GM12878 (cell line): ENCODE data around the gene MGAT3. TPM values are rescaled to one million over a fixed set of nuclear protein-coding genes. Genes with fewer than 3 reads are reported as not detected.
A peak's percentile ranks its signal among the peaks of the same experiment; 100 is the strongest.

Source experiments
- CBX5 ChIP-seq: sonication (generic); IDR thresholded peaks from 2 replicates; pipeline ENCODE4 v1.6.1; 2016; ENCODE audit warnings: low read depth, moderate library complexity, mild to moderate bottlenecking, inconsistent platforms
- GATAD2B ChIP-seq: fragments of 450-650 bp; conservative IDR thresholded peaks from 2 replicates; pipeline ENCODE4 v1.6.1; 2017; ENCODE audit warnings: low read depth, mild to moderate bottlenecking, moderate library complexity
- MTA2 ChIP-seq: fragments of 450-650 bp; IDR thresholded peaks from 2 replicates; pipeline ENCODE4 v1.6.1; 2016; ENCODE audit warnings: low read depth, mild to moderate bottlenecking, moderate library complexity
- NBN ChIP-seq: fragments of 450-650 bp; IDR thresholded peaks from 2 replicates; pipeline ENCODE4 v1.6.1; 2016
- PAX8 ChIP-seq: fragments of 450-650 bp; IDR thresholded peaks from 2 replicates; pipeline ENCODE4 v1.6.1; 2017; ENCODE audit warnings: mild to moderate bottlenecking, moderate library complexity
- RAD21 ChIP-seq: IDR thresholded peaks from 2 replicates; pipeline ENCODE4 v1.6.1; 2011; ENCODE audit warnings: mild to moderate bottlenecking, low read depth, low read length, moderate library complexity; ENCODE audit not compliant: insufficient read depth
- RAD51 ChIP-seq: fragments of 450-650 bp; IDR thresholded peaks from 2 replicates; pipeline ENCODE4 v1.6.1; 2016; ENCODE audit warnings: moderate library complexity, mild to moderate bottlenecking, inconsistent platforms
- RCOR1 ChIP-seq: conservative IDR thresholded peaks from 2 replicates; pipeline ENCODE4 v1.6.1; 2012; ENCODE audit warnings: low read depth, low read length, improper control_type of control experiment
- RFX5 ChIP-seq: IDR thresholded peaks from 2 replicates; pipeline ENCODE4 v1.6.1; 2011; ENCODE audit warnings: low read depth, low read length, improper control_type of control experiment
- SMAD1 ChIP-seq: fragments of 450-650 bp; IDR thresholded peaks from 2 replicates; pipeline ENCODE4 v1.6.1; 2018; ENCODE audit warnings: mild to moderate bottlenecking, low read depth; ENCODE audit not compliant: partially characterized antibody
- YY1 ChIP-seq: IDR thresholded peaks from 2 replicates; pipeline ENCODE4 v1.6.1; 2011; ENCODE audit warnings: low read depth, mild to moderate bottlenecking, low read length
- polyA plus RNA-seq, 11 experiments: library from polyadenylated mRNA; depleted of rRNA in 4 of 11; unstranded in 6 of 11; stranded (reverse) in 5 of 11; fragments of >200 nt; fragmentation: Nextera tagmentation in 4 of 11; fragmentation: Illumina TruSeq in 1 of 11; extraction: Ambion mirVana in 4 of 11; extraction: Trizol in 1 of 11; gene quantifications; 1 replicate in 1 of 11; 2 replicates in 10 of 11; pipeline versions ENCODE4 v1.2.1 to v1.2.3, GENCODE V29; 2011 to 2016; ENCODE audit warnings: inconsistent platforms in 2 of 11, missing spikeins in 2 of 11, low read depth in 1 of 11
- total RNA-seq, 4 experiments: library from RNA; depleted of rRNA in 3 of 4; stranded (reverse); fragments of >200 nt in 3 of 4; fragmentation: Illumina TruSeq in 1 of 4; extraction: Trizol in 1 of 4; gene quantifications; 2 replicates each; pipeline versions ENCODE4 v1.2.1 to v1.2.3, GENCODE V29; 2013 to 2021
- TF ChIP-seq, protein P1 (sequence below): fragments of 450-650 bp; formaldehyde crosslinking; IDR thresholded peaks from 2 replicates; pipeline ENCODE4 v1.5.0; 2022; ENCODE audit warnings: mild to moderate bottlenecking, missing genetic modification characterization
- TF ChIP-seq, protein P2 (sequence below): fragments of 450-650 bp; IDR thresholded peaks from 2 replicates; pipeline ENCODE4 v1.6.1; 2017; ENCODE audit warnings: mild to moderate bottlenecking, low read depth, inconsistent platforms; ENCODE audit not compliant: poor library complexity, severe bottlenecking
- TF ChIP-seq, protein P3 (sequence below): IDR thresholded peaks from 2 replicates; pipeline ENCODE4 v1.6.1; 2011; ENCODE audit warnings: borderline replicate concordance, low read depth, mild to moderate bottlenecking, moderate library complexity, low read length; ENCODE audit not compliant: insufficient read depth, poor library complexity, severe bottlenecking
- TF ChIP-seq, protein P4 (sequence below): fragments of 150-350 bp; IDR thresholded peaks from 2 replicates; pipeline ENCODE4 v1.6.1; 2016; ENCODE audit warnings: low read depth, low read length
- TF ChIP-seq, protein P5 (sequence below): fragments of 450-650 bp; IDR thresholded peaks from 2 replicates; pipeline ENCODE4 v1.6.1; 2018; ENCODE audit warnings: borderline replicate concordance, mild to moderate bottlenecking; ENCODE audit not compliant: partially characterized antibody

MGAT3 gene
- total and polyA plus RNA-seq, 10 of the 15 experiments (the other 5 are each of a cell fraction or from before 2014, with no cell fraction given), result 0.32 to 40.2 (median 11.9) TPM

DNA sequence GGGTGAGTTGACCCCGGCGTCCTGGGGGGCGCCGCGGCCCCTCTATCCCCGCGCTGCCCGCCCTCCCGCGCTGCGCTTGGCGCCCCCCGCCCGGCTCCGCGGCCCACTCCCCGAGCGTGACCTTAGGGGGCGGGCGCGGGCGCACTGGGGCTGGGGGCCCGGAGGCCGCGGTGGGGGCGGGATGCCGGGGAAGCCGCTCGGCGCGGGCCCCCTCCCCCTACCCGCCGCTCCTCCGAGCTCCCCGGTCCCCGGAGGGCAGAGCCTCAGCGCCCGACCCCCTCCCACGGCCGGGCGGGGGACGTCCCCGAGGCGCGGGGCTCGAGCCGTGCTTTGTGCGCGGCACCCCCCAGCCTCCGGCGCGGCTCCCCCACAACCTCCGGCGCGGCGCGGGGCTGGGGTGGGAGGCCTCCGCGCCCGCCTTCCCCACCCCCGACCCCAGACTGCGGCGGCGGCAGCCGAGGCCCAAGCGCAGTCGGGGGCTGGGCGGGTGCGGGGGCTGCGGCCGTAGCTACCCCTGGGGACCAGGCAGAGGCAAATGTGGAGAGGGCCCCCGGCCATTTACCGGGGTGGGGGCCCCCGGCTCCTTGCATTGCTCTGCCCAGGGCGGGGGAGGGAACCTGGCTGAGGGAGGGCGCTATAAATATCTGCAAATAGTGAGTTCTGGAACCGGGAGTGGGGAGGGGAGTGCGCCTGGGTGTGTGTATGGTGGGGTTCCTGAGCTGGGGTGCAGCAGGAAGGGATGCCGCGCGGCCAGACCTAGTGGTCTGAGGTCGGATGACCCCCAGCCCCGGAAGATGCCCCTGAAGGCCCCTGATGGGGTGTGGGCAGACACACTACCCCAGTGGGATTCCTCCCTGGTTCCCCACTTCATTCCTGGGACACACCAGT is 988 bp downstream of the MGAT3 start (continued):
- TF ChIP-seq, protein P1, sequence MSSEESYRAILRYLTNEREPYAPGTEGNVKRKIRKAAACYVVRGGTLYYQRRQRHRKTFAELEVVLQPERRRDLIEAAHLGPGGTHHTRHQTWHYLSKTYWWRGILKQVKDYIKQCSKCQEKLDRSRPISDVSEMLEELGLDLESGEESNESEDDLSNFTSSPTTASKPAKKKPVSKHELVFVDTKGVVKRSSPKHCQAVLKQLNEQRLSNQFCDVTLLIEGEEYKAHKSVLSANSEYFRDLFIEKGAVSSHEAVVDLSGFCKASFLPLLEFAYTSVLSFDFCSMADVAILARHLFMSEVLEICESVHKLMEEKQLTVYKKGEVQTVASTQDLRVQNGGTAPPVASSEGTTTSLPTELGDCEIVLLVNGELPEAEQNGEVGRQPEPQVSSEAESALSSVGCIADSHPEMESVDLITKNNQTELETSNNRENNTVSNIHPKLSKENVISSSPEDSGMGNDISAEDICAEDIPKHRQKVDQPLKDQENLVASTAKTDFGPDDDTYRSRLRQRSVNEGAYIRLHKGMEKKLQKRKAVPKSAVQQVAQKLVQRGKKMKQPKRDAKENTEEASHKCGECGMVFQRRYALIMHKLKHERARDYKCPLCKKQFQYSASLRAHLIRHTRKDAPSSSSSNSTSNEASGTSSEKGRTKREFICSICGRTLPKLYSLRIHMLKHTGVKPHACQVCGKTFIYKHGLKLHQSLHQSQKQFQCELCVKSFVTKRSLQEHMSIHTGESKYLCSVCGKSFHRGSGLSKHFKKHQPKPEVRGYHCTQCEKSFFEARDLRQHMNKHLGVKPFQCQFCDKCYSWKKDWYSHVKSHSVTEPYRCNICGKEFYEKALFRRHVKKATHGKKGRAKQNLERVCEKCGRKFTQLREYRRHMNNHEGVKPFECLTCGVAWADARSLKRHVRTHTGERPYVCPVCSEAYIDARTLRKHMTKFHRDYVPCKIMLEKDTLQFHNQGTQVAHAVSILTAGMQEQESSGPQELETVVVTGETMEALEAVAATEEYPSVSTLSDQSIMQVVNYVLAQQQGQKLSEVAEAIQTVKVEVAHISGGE, result no peak
- TF ChIP-seq, protein P2, sequence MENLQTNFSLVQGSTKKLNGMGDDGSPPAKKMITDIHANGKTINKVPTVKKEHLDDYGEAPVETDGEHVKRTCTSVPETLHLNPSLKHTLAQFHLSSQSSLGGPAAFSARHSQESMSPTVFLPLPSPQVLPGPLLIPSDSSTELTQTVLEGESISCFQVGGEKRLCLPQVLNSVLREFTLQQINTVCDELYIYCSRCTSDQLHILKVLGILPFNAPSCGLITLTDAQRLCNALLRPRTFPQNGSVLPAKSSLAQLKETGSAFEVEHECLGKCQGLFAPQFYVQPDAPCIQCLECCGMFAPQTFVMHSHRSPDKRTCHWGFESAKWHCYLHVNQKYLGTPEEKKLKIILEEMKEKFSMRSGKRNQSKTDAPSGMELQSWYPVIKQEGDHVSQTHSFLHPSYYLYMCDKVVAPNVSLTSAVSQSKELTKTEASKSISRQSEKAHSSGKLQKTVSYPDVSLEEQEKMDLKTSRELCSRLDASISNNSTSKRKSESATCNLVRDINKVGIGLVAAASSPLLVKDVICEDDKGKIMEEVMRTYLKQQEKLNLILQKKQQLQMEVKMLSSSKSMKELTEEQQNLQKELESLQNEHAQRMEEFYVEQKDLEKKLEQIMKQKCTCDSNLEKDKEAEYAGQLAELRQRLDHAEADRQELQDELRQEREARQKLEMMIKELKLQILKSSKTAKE, result no peak
- TF ChIP-seq, protein P3, sequence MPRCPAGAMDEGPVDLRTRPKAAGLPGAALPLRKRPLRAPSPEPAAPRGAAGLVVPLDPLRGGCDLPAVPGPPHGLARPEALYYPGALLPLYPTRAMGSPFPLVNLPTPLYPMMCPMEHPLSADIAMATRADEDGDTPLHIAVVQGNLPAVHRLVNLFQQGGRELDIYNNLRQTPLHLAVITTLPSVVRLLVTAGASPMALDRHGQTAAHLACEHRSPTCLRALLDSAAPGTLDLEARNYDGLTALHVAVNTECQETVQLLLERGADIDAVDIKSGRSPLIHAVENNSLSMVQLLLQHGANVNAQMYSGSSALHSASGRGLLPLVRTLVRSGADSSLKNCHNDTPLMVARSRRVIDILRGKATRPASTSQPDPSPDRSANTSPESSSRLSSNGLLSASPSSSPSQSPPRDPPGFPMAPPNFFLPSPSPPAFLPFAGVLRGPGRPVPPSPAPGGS, result no peak
- TF ChIP-seq NBN (no peak), PAX8 (no peak), RAD51 (no peak), RCOR1 (no peak), SMAD1 (no peak), CBX5 (no peak), MTA2 (no peak), GATAD2B (peak; percentile 62), RAD21 (no peak), YY1 (0 out of 2 replicates have a peak, but pooled peaks have one; percentile 10), RFX5 (no peak)
- TF ChIP-seq, protein P4, sequence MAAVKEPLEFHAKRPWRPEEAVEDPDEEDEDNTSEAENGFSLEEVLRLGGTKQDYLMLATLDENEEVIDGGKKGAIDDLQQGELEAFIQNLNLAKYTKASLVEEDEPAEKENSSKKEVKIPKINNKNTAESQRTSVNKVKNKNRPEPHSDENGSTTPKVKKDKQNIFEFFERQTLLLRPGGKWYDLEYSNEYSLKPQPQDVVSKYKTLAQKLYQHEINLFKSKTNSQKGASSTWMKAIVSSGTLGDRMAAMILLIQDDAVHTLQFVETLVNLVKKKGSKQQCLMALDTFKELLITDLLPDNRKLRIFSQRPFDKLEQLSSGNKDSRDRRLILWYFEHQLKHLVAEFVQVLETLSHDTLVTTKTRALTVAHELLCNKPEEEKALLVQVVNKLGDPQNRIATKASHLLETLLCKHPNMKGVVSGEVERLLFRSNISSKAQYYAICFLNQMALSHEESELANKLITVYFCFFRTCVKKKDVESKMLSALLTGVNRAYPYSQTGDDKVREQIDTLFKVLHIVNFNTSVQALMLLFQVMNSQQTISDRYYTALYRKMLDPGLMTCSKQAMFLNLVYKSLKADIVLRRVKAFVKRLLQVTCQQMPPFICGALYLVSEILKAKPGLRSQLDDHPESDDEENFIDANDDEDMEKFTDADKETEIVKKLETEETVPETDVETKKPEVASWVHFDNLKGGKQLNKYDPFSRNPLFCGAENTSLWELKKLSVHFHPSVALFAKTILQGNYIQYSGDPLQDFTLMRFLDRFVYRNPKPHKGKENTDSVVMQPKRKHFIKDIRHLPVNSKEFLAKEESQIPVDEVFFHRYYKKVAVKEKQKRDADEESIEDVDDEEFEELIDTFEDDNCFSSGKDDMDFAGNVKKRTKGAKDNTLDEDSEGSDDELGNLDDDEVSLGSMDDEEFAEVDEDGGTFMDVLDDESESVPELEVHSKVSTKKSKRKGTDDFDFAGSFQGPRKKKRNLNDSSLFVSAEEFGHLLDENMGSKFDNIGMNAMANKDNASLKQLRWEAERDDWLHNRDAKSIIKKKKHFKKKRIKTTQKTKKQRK, result no peak
- TF ChIP-seq, protein P5, sequence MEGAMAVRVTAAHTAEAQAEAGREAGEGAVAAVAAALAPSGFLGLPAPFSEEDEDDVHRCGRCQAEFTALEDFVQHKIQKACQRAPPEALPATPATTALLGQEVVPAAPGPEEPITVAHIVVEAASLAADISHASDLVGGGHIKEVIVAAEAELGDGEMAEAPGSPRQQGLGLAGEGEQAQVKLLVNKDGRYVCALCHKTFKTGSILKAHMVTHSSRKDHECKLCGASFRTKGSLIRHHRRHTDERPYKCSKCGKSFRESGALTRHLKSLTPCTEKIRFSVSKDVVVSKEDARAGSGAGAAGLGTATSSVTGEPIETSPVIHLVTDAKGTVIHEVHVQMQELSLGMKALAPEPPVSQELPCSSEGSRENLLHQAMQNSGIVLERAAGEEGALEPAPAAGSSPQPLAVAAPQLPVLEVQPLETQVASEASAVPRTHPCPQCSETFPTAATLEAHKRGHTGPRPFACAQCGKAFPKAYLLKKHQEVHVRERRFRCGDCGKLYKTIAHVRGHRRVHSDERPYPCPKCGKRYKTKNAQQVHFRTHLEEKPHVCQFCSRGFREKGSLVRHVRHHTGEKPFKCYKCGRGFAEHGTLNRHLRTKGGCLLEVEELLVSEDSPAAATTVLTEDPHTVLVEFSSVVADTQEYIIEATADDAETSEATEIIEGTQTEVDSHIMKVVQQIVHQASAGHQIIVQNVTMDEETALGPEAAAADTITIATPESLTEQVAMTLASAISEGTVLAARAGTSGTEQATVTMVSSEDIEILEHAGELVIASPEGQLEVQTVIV, result no peak
